GM12878 (cell line): ENCODE measurements around the gene KRTAP10-10. TPM values are rescaled to one million over a fixed set of nuclear protein-coding genes. Genes with fewer than 3 reads are reported as not detected.
"Not testable (repeated sequence)": the region's sequence is repeated elsewhere in the genome, so short reads cannot be mapped to it uniquely, and the experiment has no call there.

ENCODE experiments used
- ATAC-seq: fragments of 200-7000 bp; cut with Tn5 transposase; 3 replicates; pipeline ENCODE4 v1.9.1; 2020; ENCODE audit warnings: mild to moderate bottlenecking, moderate library complexity
- BruUV-seq: library from RNA; stranded (reverse); fragments of 400-500 nt; replicated peaks from 2 replicates; lab custom pipeline; 2021; lab: Mats Ljungman, UMichigan
- CTCF ChIA-PET: fragments of 300-600 bp; sonication (Branson Sonifier 250); formaldehyde crosslinking; extraction: SDS; loops from one replicate; lab custom pipeline; 2021; ENCODE audit warnings: inconsistent platforms; lab: Yijun Ruan, JAX
- POLR2A ChIA-PET: fragments of 350-600 bp; formaldehyde crosslinking; extraction: SDS; loops from one replicate; lab custom pipeline; 2021; ENCODE audit warnings: inconsistent platforms; lab: Charles Lee
- RAD21 ChIA-PET: fragments of 300-600 bp; sonication (Branson Sonifier 250); formaldehyde crosslinking; loops from one replicate; lab custom pipeline; 2023; ENCODE audit warnings: antibody characterized with exemption; ENCODE audit not compliant: unreplicated experiment; lab: Charles Lee
- SMC1A ChIA-PET: fragments of 300-600 bp; sonication (Branson Sonifier 250); formaldehyde crosslinking; loops from one replicate; lab custom pipeline; 2023; ENCODE audit not compliant: unreplicated experiment, uncharacterized antibody; lab: Charles Lee
- DNase-seq: peaks from one replicate; pipeline ENCODE4 v3.0.0-alpha.2; 2011; ENCODE audit warnings: low read depth, low spot score
- FAIRE-seq: peaks from 3 replicates; lab custom pipeline; 2011; peaks lifted over from hg19 to GRCh38; lab: Jason Lieb, UNC
- H2AFZ ChIP-seq: 2 replicates; pipeline ENCODE4 v1.6.0; 2011; ENCODE audit warnings: low read depth, low read length, control low read depth; ENCODE audit not compliant: control insufficient read depth
- H3K27ac ChIP-seq: 2 replicates; pipeline ENCODE4 v1.5.1; 2011; ENCODE audit warnings: control low read depth; ENCODE audit not compliant: control insufficient read depth, insufficient read depth
- H3K27me3 ChIP-seq, 2 experiments: replicated peaks in 1 of 2; 2 replicates each; pipeline versions ENCODE4 v1.6.0 to v1.6.1; 2011; ENCODE audit warnings: low read length in 1 of 2; ENCODE audit not compliant: control insufficient read depth in 2 of 2, insufficient read depth in 2 of 2
- H3K36me3 ChIP-seq, 2 experiments: 2 replicates each; pipeline ENCODE4 v1.5.1; 2011; ENCODE audit warnings: low read length in 1 of 2; ENCODE audit not compliant: control insufficient read depth in 2 of 2, insufficient read depth in 2 of 2
- H3K4me1 ChIP-seq: 2 replicates; pipeline ENCODE4 v1.6.1; 2011; ENCODE audit warnings: mild to moderate bottlenecking, low read length, moderate library complexity, mixed read lengths; ENCODE audit not compliant: control insufficient read depth, insufficient read depth
- H3K4me2 ChIP-seq: 2 replicates; pipeline ENCODE4 v1.6.0; 2011; ENCODE audit warnings: control low read depth; ENCODE audit not compliant: control insufficient read depth, insufficient read depth
- H3K4me3 ChIP-seq: fragments of 200-600 bp; sonication (generic); 2 replicates; pipeline ENCODE4 v1.5.1; 2016
- H3K79me2 ChIP-seq: 2 replicates; pipeline ENCODE4 v1.6.0; 2011; ENCODE audit warnings: low read length; ENCODE audit not compliant: control insufficient read depth, insufficient read depth
- H3K9ac ChIP-seq: 2 replicates; pipeline ENCODE4 v1.8.0; 2011; ENCODE audit warnings: low read length, control low read depth, mixed read lengths; ENCODE audit not compliant: control insufficient read depth, insufficient read depth
- H3K9me3 ChIP-seq: replicated peaks from 3 replicates; pipeline ENCODE4 v1.5.1; 2011; ENCODE audit warnings: mild to moderate bottlenecking, low read length; ENCODE audit not compliant: control insufficient read depth, insufficient read depth
- H4K20me1 ChIP-seq: 2 replicates; pipeline ENCODE4 v1.6.0; 2011; ENCODE audit not compliant: control insufficient read depth, insufficient read depth
- ATF7 ChIP-seq: fragments of 450-650 bp; IDR thresholded peaks from 2 replicates; pipeline ENCODE4 v1.6.1; 2016; ENCODE audit warnings: low read depth, mild to moderate bottlenecking
- EZH2 ChIP-seq: IDR thresholded peaks from 2 replicates; pipeline ENCODE4 v1.6.1; 2012; ENCODE audit warnings: low read depth, mild to moderate bottlenecking, control low read depth, inconsistent platforms, low read length, borderline replicate concordance; ENCODE audit not compliant: control insufficient read depth
- SREBF1 ChIP-seq: IDR thresholded peaks from 2 replicates; pipeline ENCODE4 v1.6.1; 2012; ENCODE audit warnings: mild to moderate bottlenecking, low read length
- SREBF2 ChIP-seq: IDR thresholded peaks from 2 replicates; pipeline ENCODE4 v1.6.1; 2012; ENCODE audit warnings: mild to moderate bottlenecking, low read length
- SUZ12 ChIP-seq: fragments of 200-600 bp; sonication (generic); IDR thresholded peaks from one replicate; pipeline ENCODE4 v1.6.1; 2018; ENCODE audit warnings: antibody characterized with exemption, mild to moderate bottlenecking; ENCODE audit not compliant: unreplicated experiment
- WGBS: methylation state at CpG from one replicate; pipeline ENCODE4 v1.1.6; 2016; ENCODE audit warnings: low lambda C conversion rate; ENCODE audit not compliant: insufficient replicate concordance, insufficient coverage; ENCODE audit errors: missing lambda C conversion rate; 5-methylcytosine and 5-hydroxymethylcytosine counted together
- in situ Hi-C: fragments of 300-500 bp; cut with MboI; formaldehyde crosslinking; loops from 9 replicates; pipeline ENCODE4 v1.14.3; 2018; ENCODE audit warnings: mixed read lengths
- intact Hi-C: fragments of 100-400 bp; cut with micrococcal nuclease; formaldehyde crosslinking; loops from one replicate; pipeline ENCODE4 v1.14.2; 2022; ENCODE audit not compliant: unreplicated experiment
- polyA plus RNA-seq, 11 experiments: library from polyadenylated mRNA; depleted of rRNA in 4 of 11; unstranded in 6 of 11; stranded (reverse) in 5 of 11; fragments of >200 nt; fragmentation: Nextera tagmentation in 4 of 11; fragmentation: Illumina TruSeq in 1 of 11; extraction: Ambion mirVana in 4 of 11; extraction: Trizol in 1 of 11; gene quantifications; 1 replicate in 1 of 11; 2 replicates in 10 of 11; pipeline versions ENCODE4 v1.2.1 to v1.2.3, GENCODE V29; 2011 to 2016; ENCODE audit warnings: inconsistent platforms in 2 of 11, missing spikeins in 2 of 11, low read depth in 1 of 11
- total RNA-seq, 4 experiments: library from RNA; depleted of rRNA in 3 of 4; stranded (reverse); fragments of >200 nt in 3 of 4; fragmentation: Illumina TruSeq in 1 of 4; extraction: Trizol in 1 of 4; gene quantifications; 2 replicates each; pipeline versions ENCODE4 v1.2.1 to v1.2.3, GENCODE V29; 2013 to 2021
- TF ChIP-seq, protein P1 (sequence below): IDR thresholded peaks from 2 replicates; pipeline ENCODE4 v1.6.1; 2012; ENCODE audit warnings: low read length, inconsistent platforms
- TF ChIP-seq, protein P2 (sequence below): fragments of 450-650 bp; IDR thresholded peaks from 2 replicates; pipeline ENCODE4 v1.6.1; 2017; ENCODE audit warnings: mild to moderate bottlenecking, moderate library complexity

KRTAP10-10 gene
- total and polyA plus RNA-seq, 10 of the 15 experiments (the other 5 are each of a cell fraction or from before 2014, with no cell fraction given) = not detected

DNA sequence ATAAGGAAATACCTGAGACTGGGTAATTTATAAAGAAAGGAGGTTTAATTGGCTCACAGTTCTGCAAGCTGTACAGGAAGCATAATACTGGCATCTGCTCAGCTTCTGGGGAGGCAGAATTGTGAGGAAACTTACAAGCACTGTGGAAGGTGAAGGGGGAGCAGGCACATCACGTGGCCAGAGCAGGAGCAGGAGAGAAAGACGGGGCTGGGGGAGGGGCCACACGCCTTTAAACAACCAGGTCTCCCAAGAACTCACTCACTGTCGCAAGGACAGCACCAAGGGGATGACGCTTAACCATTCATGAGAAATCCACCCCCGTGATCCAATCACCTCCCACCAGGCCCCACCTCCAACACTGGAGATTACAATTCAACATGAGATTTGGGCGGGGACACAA lies 24.4 kb downstream of the KRTAP10-10 start:
- H3K27ac ChIP-seq, FAIRE-seq, SMC1A ChIA-PET, ATAC-seq, DNase-seq, H3K4me1 ChIP-seq, H3K27me3 ChIP-seq, POLR2A ChIA-PET, H3K4me2 ChIP-seq, intact Hi-C loops, H2AFZ ChIP-seq, H3K9ac ChIP-seq, RAD21 ChIA-PET, H3K79me2 ChIP-seq, CTCF ChIA-PET, in situ Hi-C loops, H3K9me3 ChIP-seq, H3K36me3 ChIP-seq, H3K4me3 ChIP-seq, BruUV-seq, H4K20me1 ChIP-seq: not testable (repeated sequence)
- 40% methylated on average over 7 of the region's 7 CpGs for WGBS

DNA sequence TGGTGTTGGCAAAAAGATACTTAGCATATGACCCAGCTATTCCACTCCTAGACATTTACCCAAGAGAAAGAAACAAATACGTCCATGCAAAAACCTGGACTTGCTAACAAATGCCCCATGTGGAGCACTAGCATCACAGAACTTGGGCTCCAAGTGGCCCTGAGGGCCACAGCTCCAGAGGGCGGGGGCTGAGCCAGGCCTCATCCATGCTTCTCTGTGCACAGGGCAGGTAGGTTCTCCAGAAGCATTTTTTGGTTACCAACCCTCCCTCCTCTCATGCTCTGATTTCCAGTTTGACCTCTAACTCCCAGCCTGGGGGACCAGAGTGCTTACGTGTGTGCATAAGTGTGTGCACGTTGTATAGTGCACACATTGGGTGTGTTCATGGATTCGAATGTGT lies 27.5 kb downstream of the KRTAP10-10 start:
- Histone ChIP-seq H4K20me1 (no peaks in the 10 kb centered on the region), H3K9ac (no peak overlapping the region), H3K27ac (no peak overlapping the region), H3K9me3 (no peaks in the 10 kb centered on the region; the same call in 2 of the 3 replicates), H3K4me1 (no peaks in the 10 kb centered on the region), H3K4me2 (no peak overlapping the region), H3K4me3 (no peak overlapping the region), H3K36me3 (no peaks in the 10 kb centered on the region), H3K79me2 (no peaks in the 10 kb centered on the region), H2AFZ (no peak overlapping the region), H3K27me3 (no peaks in the 10 kb centered on the region)
- no TSS peak for BruUV-seq
- ChIA-PET CTCF (no interaction called here), RAD21 (no interaction called here), SMC1A (no interaction called here), POLR2A (no interaction called here)
- intact Hi-C loops = no loop called here
- 46% methylated on average over 5 of the region's 5 CpGs for WGBS
- no peak for FAIRE-seq
- in situ Hi-C loops = no loop called here
- DNase-seq = no peak
- TF ChIP-seq, protein P1, sequence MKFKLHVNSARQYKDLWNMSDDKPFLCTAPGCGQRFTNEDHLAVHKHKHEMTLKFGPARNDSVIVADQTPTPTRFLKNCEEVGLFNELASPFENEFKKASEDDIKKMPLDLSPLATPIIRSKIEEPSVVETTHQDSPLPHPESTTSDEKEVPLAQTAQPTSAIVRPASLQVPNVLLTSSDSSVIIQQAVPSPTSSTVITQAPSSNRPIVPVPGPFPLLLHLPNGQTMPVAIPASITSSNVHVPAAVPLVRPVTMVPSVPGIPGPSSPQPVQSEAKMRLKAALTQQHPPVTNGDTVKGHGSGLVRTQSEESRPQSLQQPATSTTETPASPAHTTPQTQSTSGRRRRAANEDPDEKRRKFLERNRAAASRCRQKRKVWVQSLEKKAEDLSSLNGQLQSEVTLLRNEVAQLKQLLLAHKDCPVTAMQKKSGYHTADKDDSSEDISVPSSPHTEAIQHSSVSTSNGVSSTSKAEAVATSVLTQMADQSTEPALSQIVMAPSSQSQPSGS = no peak
- TF ChIP-seq, protein P2, sequence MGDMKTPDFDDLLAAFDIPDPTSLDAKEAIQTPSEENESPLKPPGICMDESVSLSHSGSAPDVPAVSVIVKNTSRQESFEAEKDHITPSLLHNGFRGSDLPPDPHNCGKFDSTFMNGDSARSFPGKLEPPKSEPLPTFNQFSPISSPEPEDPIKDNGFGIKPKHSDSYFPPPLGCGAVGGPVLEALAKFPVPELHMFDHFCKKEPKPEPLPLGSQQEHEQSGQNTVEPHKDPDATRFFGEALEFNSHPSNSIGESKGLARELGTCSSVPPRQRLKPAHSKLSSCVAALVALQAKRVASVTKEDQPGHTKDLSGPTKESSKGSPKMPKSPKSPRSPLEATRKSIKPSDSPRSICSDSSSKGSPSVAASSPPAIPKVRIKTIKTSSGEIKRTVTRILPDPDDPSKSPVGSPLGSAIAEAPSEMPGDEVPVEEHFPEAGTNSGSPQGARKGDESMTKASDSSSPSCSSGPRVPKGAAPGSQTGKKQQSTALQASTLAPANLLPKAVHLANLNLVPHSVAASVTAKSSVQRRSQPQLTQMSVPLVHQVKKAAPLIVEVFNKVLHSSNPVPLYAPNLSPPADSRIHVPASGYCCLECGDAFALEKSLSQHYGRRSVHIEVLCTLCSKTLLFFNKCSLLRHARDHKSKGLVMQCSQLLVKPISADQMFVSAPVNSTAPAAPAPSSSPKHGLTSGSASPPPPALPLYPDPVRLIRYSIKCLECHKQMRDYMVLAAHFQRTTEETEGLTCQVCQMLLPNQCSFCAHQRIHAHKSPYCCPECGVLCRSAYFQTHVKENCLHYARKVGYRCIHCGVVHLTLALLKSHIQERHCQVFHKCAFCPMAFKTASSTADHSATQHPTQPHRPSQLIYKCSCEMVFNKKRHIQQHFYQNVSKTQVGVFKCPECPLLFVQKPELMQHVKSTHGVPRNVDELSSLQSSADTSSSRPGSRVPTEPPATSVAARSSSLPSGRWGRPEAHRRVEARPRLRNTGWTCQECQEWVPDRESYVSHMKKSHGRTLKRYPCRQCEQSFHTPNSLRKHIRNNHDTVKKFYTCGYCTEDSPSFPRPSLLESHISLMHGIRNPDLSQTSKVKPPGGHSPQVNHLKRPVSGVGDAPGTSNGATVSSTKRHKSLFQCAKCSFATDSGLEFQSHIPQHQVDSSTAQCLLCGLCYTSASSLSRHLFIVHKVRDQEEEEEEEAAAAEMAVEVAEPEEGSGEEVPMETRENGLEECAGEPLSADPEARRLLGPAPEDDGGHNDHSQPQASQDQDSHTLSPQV = no peak
- TF ChIP-seq SREBF2 (no peak), SREBF1 (no peak), ATF7 (no peak), SUZ12 (no peak), EZH2 (no peak)
- TF ChIP-seq, all 136 proteins: peak for 0
- ATAC-seq = no peak
